ENCODE data around the gene SUSD4.
"Not testable (repeated sequence)": the region's sequence is repeated elsewhere in the genome, so short reads cannot be mapped to it uniquely, and the experiment has no call there.

Gene SUSD4

GRCh38 chr1:223288826-223289225 lies 75.2 kb downstream of the SUSD4 start:
- no peak for DNase-seq

- no peak for DNase-seq
Measured at GRCh38 chr1:223285452-223285851, 78.5 kb downstream of the SUSD4 start.

- not testable (repeated sequence) for DNase-seq
Measured at GRCh38 chr1:223283697-223284096, 80.3 kb downstream of the SUSD4 start.

GRCh38 chr1:223278311-223278710 lies 85.7 kb downstream of the SUSD4 start:
- DNase-seq: not testable (repeated sequence)

GRCh38 chr1:223276029-223276428 lies 87.9 kb downstream of the SUSD4 start:
- DNase-seq: no peak

- DNase-seq: no peak
Measured at GRCh38 chr1:223273511-223273910, 90.5 kb downstream of the SUSD4 start.

- DNase-seq: no peak
Measured at GRCh38 chr1:223271085-223271781, 92.7 kb downstream of the SUSD4 start.

- DNase-seq: no peak
Measured at GRCh38 chr1:223270155-223270554, 93.8 kb downstream of the SUSD4 start.

GRCh38 chr1:223269006-223269405 lies 95.0 kb downstream of the SUSD4 start:
- DNase-seq: no peak

- DNase-seq: no peak
Measured at GRCh38 chr1:223266632-223267172, 97.3 kb downstream of the SUSD4 start.

GRCh38 chr1:223264983-223265908 lies 98.7 kb downstream of the SUSD4 start:
- no peak for DNase-seq

- no peak for DNase-seq
Measured at GRCh38 chr1:223264529-223264928, 99.4 kb downstream of the SUSD4 start.

GRCh38 chr1:223261914-223262313 lies 102.1 kb downstream of the SUSD4 start:
- DNase-seq: no peak

- DNase-seq: no peak
Measured at GRCh38 chr1:223260712-223261111, 103.3 kb downstream of the SUSD4 start.

GRCh38 chr1:223259462-223259861 lies 104.5 kb downstream of the SUSD4 start:
- no peak for DNase-seq

- DNase-seq: peak; percentile 63
Measured at GRCh38 chr1:223258751-223259198, 105.2 kb downstream of the SUSD4 start.

- DNase-seq: no peak
Measured at GRCh38 chr1:223257856-223258550, 106.0 kb downstream of the SUSD4 start.

- DNase-seq: no peak
Measured at GRCh38 chr1:223256034-223256433, 107.9 kb downstream of the SUSD4 start.

- no peak for DNase-seq
Measured at GRCh38 chr1:223253916-223254315, 110.1 kb downstream of the SUSD4 start.

- DNase-seq: not testable (repeated sequence)
Measured at GRCh38 chr1:223251387-223251786, 112.6 kb downstream of the SUSD4 start.

GRCh38 chr1:223250632-223251015 lies 113.4 kb downstream of the SUSD4 start:
- DNase-seq: no peak

- DNase-seq: no peak
Measured at GRCh38 chr1:223249854-223250631, 113.9 kb downstream of the SUSD4 start.

Data from fibroblast of skin of right quadriceps (primary cell).